Vagina (tissue), 2 donors: ENCODE data around the gene MBD6.

Experiments used
- CTCF ChIP-seq, 3 experiments: fragments of 450-650 bp in 2 of 3; fragments of 200-600 bp in 1 of 3; sonication (generic) in 1 of 3; IDR thresholded peaks; one replicate each; pipeline ENCODE4 v1.5.1; 2017 to 2019; ENCODE audit warnings: antibody characterized with exemption in 3 of 3, mild to moderate bottlenecking in 2 of 3, moderate library complexity in 2 of 3
- POLR2AphosphoS5 ChIP-seq, 2 donors: sonication (generic); formaldehyde crosslinking; IDR thresholded peaks; one replicate each; pipeline ENCODE4 v1.9.0; 2017; ENCODE audit warnings: antibody characterized with exemption in 2 of 2, mild to moderate bottlenecking in 2 of 2, low read depth in 1 of 2; ENCODE audit not compliant: insufficient read depth in 1 of 2

GRCh38 chr12:57518920-57519795 lies 3.5 kb upstream of the MBD6 start:
- TF ChIP-seq CTCF (IDR thresholded peaks at IDR 0.05) (no peak), POLR2AphosphoS5 (IDR thresholded peaks at IDR 0.05; ENCODE audit: insufficient read depth in 1 of 2, low read depth in 1 of 2) (no peak)
